Activated B cell treated with CpG ODN at 0.5 μM for 24 hours (primary cell): ENCODE data around the gene ITIH4. TPM values are rescaled to one million over a fixed set of nuclear protein-coding genes. Genes with fewer than 3 reads are reported as not detected.

Experiments
- ATAC-seq: fragments of 200-7000 bp; cut with Tn5 transposase; one replicate; pipeline ENCODE4 v1.10.0; 2021; ENCODE audit warnings: low read depth, mild to moderate bottlenecking, moderate library complexity
- CTCF ChIA-PET: fragments of 350-600 bp; sonication (Branson Sonifier 250); formaldehyde crosslinking; loops from one replicate; lab custom pipeline; 2021; ENCODE audit warnings: antibody characterized with exemption; lab: Charles Lee
- POLR2A ChIA-PET: fragments of 350-600 bp; sonication (Branson Sonifier 250); formaldehyde crosslinking; loops from one replicate; lab custom pipeline; 2021; ENCODE audit warnings: antibody characterized with exemption; lab: Charles Lee
- DNase-seq: peaks from one replicate; pipeline ENCODE4 v3.0.0; 2022
- H3K27ac Mint-ChIP-seq: one replicate; pipeline ENCODE4 v1.8.0; 2020; ENCODE audit warnings: mixed read lengths
- H3K27me3 Mint-ChIP-seq: one replicate; pipeline ENCODE4 v1.8.0; 2021; ENCODE audit warnings: mixed read lengths
- H3K36me3 Mint-ChIP-seq: one replicate; pipeline ENCODE4 v1.8.0; 2021; ENCODE audit warnings: low read depth, mixed read lengths
- H3K4me1 Mint-ChIP-seq: one replicate; pipeline ENCODE4 v1.8.0; 2021; ENCODE audit warnings: mixed read lengths
- H3K4me3 Mint-ChIP-seq: one replicate; pipeline ENCODE4 v1.8.0; 2020; ENCODE audit warnings: mild to moderate bottlenecking, mixed read lengths
- H3K9me3 Mint-ChIP-seq: one replicate; pipeline ENCODE4 v1.8.0; 2020; ENCODE audit warnings: mixed read lengths
- CTCF ChIP-seq: fragments of 200-600 bp; IDR thresholded peaks from one replicate; pipeline ENCODE4 v1.8.0; 2022; ENCODE audit warnings: antibody characterized with exemption, mild to moderate bottlenecking
- intact Hi-C: fragments of 100-400 bp; cut with micrococcal nuclease; formaldehyde crosslinking; loops from one replicate; pipeline ENCODE4 v1.15.1; 2024
- total RNA-seq: library from RNA; stranded (reverse); gene quantifications from 2 replicates; pipeline ENCODE4 v1.2.3, GENCODE V29; 2022

Gene ITIH4
- total RNA-seq = 15.4 and 15.7 TPM in 2 replicates

GRCh38 chr3:52830535-52831258 lies at the start of gene ITIH4:
ITIH4 (minus strand) TSS chr3:52830672; CDS start chr3:52830642, 30 bp downstream.
- TF ChIP-seq CTCF = no peak
- Mint-ChIP-seq H3K4me3 (no peak within 1 kb of the TSS), H3K36me3 (peaks cover 6% of the 10 kb centered on the region), H3K27ac (no peak within 1 kb of the TSS), H3K27me3 (no peaks in the 10 kb centered on the region), H3K9me3 (no peaks in the 10 kb centered on the region), H3K4me1 (no peaks in the 10 kb centered on the region)
- ChIA-PET POLR2A (no interaction called here), CTCF (no interaction called here)
- intact Hi-C loops = no loop called here
- DNase-seq = no peak
- no peak for ATAC-seq

GRCh38 chr3:52880047-52880446 lies 49.6 kb upstream of the ITIH4 start:
- no peaks in the 10 kb centered on the region for H3K9me3 Mint-ChIP-seq
- CTCF ChIA-PET = no interaction called here
- ATAC-seq (no peak), DNase-seq (no peak)
- no peaks in the 10 kb centered on the region for H3K27me3 Mint-ChIP-seq
- no peak for TF ChIP-seq CTCF
- no peak overlapping the region for H3K27ac Mint-ChIP-seq
- intact Hi-C loops = no loop called here
- H3K4me3 Mint-ChIP-seq = no peak overlapping the region
- peaks cover 4% of the 10 kb centered on the region for H3K4me1 Mint-ChIP-seq
- peaks cover 9% of the 10 kb centered on the region for H3K36me3 Mint-ChIP-seq
- POLR2A ChIA-PET = no interaction called here

GRCh38 chr3:52879581-52879980 lies 49.1 kb upstream of the ITIH4 start:
- DNase-seq = no peak
- H3K36me3 Mint-ChIP-seq = peaks cover 6% of the 10 kb centered on the region
- no peaks in the 10 kb centered on the region for H3K9me3 Mint-ChIP-seq

GRCh38 chr3:52879090-52879489 lies 48.6 kb upstream of the ITIH4 start:
- Mint-ChIP-seq H3K27ac (no peak overlapping the region), H3K4me3 (no peak overlapping the region), H3K36me3 (peaks cover 6% of the 10 kb centered on the region), H3K27me3 (no peaks in the 10 kb centered on the region), H3K9me3 (no peaks in the 10 kb centered on the region), H3K4me1 (peaks cover 8% of the 10 kb centered on the region)
- POLR2A ChIA-PET = no interaction called here
- CTCF ChIA-PET = interaction anchor here (1.2 kb wide), 1 partner anchor 18 kb away, joined by 3 read pairs; the partner anchor contains the start of gene STIMATE
- DNase-seq = no peak
- ATAC-seq = no peak
- intact Hi-C loops = no loop called here
- TF ChIP-seq CTCF = no peak

More at GRCh38 chr3:52879581-52879980, 49.1 kb upstream of the ITIH4 start:
- H3K4me3 Mint-ChIP-seq = no peak overlapping the region
- ChIA-PET CTCF (interaction anchor here (1.2 kb wide), 1 partner anchor 17 kb away, joined by 3 read pairs; the partner anchor contains the start of gene STIMATE), POLR2A (no interaction called here)
- H3K4me1 Mint-ChIP-seq = peaks cover 8% of the 10 kb centered on the region
- no peaks in the 10 kb centered on the region for H3K27me3 Mint-ChIP-seq
- no peak for ATAC-seq
- no peak overlapping the region for H3K27ac Mint-ChIP-seq
- TF ChIP-seq CTCF = no peak
- intact Hi-C loops = no loop called here

GRCh38 chr3:52877085-52877484 lies 46.6 kb upstream of the ITIH4 start:
- H3K27me3 Mint-ChIP-seq = no peaks in the 10 kb centered on the region
- DNase-seq = no peak
- no peaks in the 10 kb centered on the region for H3K9me3 Mint-ChIP-seq
- no peak for ATAC-seq
- H3K27ac Mint-ChIP-seq = no peak overlapping the region
- CTCF ChIA-PET = no interaction called here
- POLR2A ChIA-PET = no interaction called here
- peaks cover 8% of the 10 kb centered on the region for H3K4me1 Mint-ChIP-seq
- H3K36me3 Mint-ChIP-seq = peaks cover 6% of the 10 kb centered on the region
- H3K4me3 Mint-ChIP-seq = no peak overlapping the region
- intact Hi-C loops = no loop called here
- TF ChIP-seq CTCF = no peak
